Panc1 (cell line): ENCODE results near the gene KRT7.

Experiments
- POLR2AphosphoS5 ChIP-seq: IDR thresholded peaks from 2 replicates; pipeline ENCODE4 v1.6.1; 2012; ENCODE audit warnings: mild to moderate bottlenecking, low read depth, low read length, moderate library complexity
- TF ChIP-seq, protein P1 (sequence below): fragments of 450-650 bp; IDR thresholded peaks from 2 replicates; pipeline ENCODE4 v1.5.1; 2017; ENCODE audit warnings: mild to moderate bottlenecking

DNA sequence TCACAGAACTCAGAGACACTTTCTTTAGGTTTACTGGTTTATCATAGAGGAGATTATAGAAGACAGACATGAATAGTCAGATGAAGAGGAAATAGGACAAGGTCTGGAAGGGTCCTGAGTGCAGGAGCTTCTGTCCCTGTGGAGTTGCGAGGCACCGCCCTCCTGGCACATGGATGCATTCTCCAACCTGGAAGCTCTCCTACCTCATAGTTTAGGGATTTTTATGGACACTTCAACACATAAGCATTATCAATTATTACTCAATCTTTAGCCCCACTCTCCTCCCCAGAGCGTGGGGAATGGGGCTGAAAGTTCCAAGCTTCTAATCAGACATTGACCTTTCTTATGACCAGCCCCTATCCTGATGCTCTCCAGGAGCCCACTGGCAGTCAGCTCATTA, 12.6 kb upstream of the KRT7 start:
- TF ChIP-seq, protein P1, sequence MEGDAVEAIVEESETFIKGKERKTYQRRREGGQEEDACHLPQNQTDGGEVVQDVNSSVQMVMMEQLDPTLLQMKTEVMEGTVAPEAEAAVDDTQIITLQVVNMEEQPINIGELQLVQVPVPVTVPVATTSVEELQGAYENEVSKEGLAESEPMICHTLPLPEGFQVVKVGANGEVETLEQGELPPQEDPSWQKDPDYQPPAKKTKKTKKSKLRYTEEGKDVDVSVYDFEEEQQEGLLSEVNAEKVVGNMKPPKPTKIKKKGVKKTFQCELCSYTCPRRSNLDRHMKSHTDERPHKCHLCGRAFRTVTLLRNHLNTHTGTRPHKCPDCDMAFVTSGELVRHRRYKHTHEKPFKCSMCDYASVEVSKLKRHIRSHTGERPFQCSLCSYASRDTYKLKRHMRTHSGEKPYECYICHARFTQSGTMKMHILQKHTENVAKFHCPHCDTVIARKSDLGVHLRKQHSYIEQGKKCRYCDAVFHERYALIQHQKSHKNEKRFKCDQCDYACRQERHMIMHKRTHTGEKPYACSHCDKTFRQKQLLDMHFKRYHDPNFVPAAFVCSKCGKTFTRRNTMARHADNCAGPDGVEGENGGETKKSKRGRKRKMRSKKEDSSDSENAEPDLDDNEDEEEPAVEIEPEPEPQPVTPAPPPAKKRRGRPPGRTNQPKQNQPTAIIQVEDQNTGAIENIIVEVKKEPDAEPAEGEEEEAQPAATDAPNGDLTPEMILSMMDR, result no peak
- no peak for TF ChIP-seq POLR2AphosphoS5
